GF-D8 (cell line): ENCODE results near the gene HOXA2.

Experiments used
- DNase-seq: peaks from one replicate; lab custom pipeline; 2025; lab: John Stamatoyannopoulos, UW

Gene HOXA2

DNA sequence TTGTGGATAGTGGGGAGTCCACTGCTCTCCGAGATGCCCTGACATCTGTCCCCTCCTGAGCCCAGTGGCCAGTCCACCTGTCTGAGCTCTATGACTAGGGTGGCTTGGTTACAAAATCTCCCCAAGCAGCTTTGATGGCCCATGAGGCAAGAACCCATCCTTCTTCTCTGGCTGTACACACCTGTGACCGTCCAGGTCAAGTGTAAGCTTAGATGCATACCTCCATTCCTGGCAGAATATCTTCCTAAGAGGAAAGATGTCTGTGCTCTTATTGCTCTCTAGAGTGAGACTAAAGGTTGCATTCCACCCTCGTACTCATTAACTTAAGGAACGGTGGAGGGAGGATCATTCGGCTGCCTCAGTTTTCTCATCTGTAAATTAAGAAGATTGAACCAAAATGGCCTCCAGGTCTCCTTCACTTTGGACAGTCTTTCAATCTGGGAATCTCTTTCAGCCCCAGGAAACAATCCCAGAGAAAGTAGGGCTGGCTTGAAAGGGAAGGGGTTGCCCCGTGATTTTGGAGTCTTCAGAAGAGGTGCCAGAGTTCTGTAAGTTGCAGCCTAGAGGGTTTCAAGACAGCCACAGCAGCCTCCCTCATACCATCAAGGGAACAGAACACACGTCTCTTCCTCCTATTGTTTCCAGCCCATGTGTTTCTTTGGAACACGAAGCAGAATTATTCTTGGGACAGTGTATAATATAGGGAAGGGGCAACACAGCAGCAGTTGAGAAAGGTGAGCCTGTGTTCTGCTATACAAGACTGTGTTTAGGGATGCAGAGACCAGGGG lies 22.6 kb upstream of the HOXA2 start:
- no peak for DNase-seq

DNA sequence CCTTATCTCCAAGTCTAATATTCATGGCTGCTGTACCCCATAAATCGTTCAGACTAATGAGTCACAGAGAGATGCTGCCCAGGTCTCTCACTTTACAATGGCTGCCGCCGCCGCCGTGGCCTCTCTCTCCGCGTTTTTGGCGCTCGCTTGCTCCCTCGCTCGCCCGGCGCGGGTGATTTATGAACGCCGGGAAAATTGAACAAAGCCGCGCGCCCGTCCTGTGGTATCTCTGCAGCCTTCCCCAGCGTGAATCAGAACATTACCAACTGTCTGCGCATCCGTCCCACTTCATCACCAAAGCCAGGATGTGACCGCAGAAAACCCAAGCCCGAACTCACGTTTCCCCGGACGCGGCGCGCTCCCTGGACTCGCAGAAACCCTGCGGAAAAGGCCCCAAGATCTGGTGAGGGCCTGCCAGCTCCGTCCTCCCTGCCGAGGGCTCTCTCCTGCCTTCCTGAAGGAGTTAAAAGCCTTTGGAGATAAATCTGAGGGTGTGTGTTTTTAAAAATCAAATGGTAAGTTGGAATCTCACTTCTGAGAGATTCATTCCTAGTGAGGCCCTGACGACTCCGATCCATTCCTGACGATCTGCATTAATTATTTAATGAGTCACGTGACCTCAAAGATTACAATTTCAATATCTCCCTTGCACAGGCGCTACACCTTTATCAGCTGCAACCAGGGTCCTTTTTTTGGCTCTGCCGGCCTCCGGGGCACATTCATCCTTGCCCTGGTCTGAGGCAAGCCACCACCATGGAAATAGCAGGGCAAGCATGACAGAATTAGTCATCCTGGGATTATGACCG lies 21.8 kb upstream of the HOXA2 start:
- DNase-seq, result no peak

GRCh38 chr7:27123477-27124053 lies 21.1 kb upstream of the HOXA2 start:
- DNase-seq, result no peak

- no peak for DNase-seq
These were observed 20.6 kb upstream of the HOXA2 start for GRCh38 chr7:27123007-27123476.

- no peak for DNase-seq
These were observed 19.8 kb upstream of the HOXA2 start for GRCh38 chr7:27122077-27122910.

DNA sequence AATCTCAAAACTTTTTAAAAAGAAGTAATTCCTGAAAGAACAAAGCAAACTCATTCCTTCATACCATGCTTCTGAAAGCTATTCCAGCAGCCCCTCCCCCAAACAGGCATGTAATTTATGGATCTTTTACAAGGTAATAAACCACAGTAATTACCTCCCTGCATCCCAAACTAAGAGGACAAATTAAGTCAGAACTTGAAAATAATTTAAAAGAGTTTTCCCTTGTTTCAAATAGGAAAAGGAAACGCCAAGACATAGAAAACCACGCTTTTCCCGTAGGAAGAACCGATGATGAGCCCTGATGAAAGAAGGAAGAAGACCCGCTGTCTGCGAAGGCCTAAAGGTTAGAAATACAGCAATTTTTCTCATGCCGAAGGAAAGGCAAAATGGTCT lies 19.2 kb upstream of the HOXA2 start:
- DNase-seq, result no peak

DNA sequence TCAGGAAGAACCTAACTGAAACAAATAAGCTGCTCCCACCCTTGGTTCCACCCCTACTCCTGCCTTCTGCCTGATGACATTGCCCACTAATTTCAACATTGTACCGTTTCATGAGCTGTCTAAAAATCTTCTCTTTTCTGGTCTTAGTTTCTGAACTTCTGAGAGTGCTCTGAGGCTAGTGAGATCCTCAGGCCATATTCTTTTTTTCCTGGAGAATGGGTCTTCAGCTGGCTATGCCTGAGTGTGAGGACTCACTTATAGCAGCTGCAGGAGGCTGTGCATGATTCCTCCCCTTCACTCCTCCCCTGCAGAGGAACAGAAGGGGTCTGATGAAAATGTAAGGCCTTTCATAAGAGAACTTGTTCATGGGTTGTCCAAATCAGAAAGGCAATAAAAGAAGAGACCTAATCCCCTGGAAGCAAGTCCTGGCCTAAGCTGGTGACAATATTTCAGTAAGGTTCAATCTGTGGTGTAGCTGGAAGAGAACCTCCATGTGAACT lies 17.0 kb upstream of the HOXA2 start:
- DNase-seq, result no peak

DNA sequence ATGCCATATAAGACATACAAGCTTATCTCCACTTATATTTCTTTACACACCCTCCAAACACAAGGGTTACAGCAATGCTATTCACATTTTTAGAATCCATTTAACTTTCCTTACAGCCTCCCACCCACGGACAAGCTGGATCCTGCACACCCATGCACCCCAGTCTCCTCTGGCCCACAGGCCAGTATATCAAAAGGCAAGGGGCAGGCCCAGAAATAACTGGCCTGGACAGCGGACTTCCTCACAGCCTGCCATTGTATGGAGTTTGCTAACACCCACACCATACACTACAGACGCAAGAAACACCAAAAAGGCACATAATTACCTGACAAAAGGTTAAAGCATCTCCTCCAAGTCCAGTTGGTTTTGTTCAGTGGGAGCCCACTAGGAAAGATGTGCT lies 16.1 kb upstream of the HOXA2 start:
- DNase-seq, result no peak

DNA sequence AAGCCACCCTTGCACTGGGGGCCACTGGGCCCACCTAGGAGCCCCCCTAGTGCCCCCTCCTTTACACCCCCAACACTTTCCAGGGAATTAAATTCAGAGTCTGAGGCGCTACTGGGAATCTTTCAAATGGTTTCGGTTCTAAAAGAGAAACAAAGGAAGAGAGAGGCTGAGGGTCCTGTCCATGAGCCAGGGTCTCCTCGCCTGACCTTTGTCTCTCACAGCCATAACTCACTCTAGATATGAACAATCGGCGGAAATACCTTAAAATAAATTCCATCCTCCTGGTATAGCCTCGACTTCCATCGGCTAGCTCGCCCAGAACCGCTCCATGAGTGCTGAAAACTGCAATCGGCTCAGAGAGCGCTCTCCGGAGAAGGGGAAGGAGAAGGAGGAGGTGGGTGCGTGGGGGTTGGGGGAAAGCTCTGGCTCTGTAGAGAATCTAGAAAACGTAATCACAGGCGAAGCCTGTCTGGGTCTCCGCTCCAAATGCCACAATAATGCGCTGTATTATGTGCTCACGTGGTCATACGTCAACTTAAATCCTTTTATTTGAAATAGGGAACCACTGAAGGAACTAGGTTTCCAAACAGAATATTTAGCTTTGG lies 15.5 kb upstream of the HOXA2 start:
- no peak for DNase-seq

DNA sequence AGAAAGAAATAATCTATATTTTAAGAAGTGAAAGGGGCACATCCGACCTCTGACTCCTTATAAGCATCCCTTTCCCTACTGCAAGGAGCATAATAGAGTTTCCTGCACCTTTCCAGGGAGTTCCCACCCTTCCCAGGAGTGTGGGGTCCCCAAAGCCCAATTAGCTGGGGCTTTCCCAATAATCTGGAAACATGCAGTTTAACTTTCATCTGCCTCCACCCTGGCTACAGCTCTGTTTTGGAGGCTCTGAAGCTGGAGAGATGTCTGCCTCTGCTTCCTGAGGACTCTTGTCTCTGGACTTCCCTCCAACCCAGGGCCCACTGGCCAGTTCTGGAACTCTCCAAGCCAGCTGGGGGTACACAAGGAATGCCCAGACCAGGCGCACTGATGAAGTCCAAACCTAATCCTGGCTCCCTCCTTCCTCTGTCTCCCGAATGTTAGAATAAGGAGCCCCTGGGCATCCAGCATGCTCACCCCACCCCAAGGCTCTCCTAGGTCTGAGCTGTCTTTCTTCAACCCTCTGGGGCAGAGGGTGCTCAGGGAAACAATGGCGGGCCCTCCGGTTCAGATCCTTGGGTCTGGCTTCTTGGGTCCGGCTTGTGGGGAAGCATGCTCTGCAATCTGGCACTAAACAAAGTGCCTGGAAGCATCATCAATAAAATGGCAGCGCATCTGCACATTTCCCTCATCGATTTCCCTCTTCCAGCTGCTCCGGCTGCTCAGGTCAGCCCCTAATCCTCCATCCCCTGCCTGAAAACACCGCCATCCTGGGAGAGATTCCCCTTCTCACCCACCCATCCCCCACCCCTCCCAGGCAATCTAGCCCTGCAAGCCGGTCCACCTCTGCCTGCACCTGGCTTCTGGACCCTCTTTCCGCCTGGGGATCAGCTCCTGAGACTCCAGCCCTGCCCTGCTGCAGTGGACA lies 14.7 kb upstream of the HOXA2 start:
- DNase-seq, result no peak

DNA sequence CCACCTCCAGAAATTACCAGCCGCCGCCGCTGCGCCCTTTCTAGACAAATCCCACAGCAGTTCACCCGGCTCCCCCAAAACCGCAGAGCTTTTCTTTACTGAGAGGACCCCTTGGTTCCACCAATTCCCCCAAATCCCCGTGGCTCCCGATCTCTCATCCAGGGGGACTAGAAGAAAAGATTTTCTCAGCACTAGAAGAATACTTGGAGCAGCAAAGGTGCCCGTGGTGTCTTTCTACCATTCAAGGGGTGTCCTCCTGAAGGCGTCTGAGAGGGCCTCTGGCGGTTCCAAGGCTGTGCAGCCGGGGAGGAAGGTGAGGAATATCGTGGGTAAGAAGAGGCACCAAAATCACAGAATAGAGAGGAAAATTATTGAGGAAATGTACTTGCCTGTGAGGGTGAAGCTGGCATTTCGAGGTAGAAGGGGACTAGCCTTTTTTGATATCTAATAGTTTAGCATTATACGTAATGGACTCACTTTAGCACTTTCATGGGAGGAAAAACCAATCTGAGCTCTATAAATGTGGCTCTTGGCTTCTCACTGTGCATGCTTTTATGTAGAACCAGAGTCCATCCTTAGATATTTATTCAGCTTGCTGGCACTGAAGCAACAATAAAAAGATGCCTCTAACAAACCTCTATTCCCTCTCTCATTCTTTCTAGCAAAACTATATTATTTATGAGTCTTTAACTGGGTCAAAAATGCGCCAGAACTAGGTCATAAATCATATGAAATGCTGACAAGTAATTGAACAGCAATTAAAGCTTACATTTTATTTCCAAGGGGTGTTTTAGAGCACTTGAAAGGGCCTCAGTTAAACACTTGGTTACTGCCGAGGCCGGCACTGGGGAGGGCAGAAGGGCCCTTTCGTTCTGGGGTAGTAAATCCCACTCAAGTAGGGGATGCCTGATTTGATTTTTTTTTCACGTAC lies 13.8 kb upstream of the HOXA2 start:
- DNase-seq, result no peak

DNA sequence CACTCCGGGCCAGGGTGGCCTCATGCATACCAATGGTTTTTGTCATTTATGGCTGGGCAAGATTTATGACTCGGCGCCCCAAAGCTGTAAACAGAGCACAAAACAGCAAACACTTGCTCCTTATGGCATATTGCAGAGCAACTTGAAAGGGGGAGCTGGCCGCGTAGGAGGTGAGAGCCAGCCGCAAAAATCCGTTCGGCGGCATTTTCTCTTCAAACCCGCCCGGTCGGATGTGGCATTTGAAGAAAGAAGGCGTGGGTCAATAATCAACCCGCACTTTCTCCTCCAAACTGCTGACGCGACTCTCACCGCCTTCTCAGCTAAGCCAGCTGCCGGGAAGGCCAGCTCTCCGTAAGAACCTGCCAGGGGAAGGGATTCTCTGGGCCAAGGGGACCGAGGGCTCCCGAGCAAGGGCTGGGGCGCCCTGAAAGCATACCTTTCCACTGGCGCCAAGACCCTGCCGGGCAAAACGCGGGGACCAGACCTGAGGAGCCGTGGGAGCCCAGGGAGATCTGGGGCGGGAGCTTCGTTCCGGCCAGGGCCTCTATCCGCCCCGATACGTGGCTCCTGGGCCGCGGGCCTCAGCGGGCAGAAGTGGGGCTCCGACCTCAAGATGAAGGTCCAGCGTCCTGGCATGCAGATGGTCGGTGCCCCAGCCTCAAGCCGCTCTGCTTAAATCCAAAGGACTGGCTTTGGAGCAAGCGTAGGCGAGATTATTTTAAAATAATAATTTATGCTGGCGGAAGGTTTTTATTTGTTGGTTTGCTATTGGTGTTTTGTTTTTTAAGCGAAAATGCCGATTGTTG lies 12.9 kb upstream of the HOXA2 start:
- no peak for DNase-seq

GRCh38 chr7:27114881-27115220 lies 12.4 kb upstream of the HOXA2 start:
- no peak for DNase-seq

DNA sequence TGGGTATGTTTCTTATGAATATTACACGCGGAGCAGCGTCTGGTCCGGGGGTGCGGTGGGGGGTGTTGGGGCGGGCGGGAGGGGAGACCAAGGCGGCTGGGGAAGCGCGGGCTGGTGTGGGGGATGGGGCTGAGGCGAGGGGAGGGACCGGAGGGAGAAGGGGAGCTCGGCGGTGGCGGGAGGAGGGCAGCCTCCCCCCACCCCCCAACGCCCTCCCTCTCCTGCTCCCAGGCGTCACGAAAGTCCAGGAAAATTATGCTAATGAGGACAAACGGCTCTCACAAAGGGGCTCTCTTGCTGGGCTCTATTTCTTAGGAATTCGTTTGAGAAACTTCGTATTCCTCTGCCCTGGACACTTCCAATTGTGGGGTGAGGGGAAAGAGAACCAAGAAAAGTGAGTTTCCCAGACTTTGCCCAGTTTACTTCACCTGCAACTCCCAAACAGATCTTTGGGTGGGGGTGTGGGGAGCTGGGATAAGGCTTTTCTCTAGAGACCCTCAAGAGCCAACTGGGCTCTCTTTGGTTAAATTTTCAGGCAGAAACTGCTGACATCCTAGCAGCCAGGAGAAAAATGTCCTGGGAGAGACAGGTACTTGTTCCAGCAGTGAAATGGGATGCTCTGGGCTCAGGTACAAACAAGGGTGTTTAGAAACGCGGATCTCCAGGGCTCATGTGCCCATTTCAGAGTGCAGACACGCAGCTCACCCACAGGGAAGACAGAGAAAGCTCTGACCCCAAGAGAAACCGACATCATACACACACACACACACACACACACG lies 11.7 kb upstream of the HOXA2 start:
- DNase-seq, result no peak

DNA sequence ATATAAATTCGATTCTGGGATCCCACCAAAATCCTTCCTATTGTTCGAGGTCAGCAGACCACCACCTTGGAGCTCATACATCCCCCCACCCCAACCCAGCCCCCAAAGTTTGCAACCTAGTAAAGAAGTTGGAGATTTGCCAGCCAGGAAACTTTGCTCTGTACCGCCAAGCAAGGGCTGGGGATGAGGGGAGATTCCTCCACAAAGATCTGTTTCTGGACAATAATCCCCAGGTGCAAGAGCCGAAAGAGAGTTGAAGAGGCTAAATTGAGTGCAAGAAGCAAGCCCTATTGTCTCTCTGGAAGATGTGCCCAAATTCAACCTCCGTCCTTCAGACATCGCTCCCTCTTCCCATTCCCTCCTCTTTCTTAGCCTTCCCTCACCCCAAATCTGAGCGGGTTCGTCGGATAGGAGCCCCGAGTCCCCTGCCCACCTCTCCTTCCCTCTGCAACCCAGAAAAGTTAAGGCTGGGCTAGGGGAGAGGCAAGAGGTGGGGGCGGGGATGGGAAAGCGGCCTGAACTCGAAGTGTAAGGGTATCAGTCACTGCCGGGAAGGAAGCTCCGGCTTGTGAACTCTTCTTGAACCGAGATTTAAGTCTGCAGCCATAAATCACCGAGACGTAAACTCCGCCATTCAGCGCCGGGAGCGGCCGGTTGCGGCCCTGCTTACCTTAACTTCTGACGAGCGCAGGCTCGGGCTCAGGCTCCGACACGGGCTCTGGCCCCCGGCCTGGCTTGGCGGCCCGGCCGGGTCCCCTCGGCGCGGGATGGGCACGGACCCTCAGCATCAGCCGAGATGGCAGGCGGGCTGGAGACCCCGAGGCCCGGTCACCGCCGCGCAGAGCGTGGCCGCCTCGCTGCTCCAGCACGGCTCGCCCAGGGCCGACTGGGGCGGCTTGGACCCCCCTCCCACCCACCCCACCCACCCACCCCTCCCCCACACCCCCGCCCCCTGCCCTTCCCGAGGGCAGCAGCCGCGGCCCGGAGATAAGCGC lies 10.8 kb upstream of the HOXA2 start:
- no peak for DNase-seq

DNA sequence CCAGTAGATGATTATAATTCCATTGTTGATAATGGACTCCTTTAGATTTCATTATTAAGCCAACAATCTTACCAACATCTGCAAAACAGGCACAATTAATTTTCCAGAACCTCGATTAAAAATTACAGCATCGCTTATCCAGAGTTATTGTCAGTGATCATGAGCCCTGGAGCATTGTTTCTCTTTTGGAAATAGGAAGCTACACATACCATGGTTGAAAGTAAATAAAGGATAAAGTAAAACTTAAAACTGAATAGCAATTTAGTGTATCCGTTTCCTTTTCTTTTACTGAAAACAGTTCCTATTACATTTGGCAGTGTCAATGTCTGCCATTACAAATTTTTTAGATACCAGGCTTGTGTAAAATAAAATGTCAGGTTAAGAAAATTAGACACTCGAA lies 9.9 kb upstream of the HOXA2 start:
- no peak for DNase-seq
